Forelimb muscle (tissue), 1 donor: ENCODE measurements around the gene TRPC4AP. TPM values are rescaled to one million over a fixed set of nuclear protein-coding genes. Genes with fewer than 3 reads are reported as not detected.
"Not testable (repeated sequence)": the region's sequence is repeated elsewhere in the genome, so short reads cannot be mapped to it uniquely, and the experiment has no call there.

Experiments
- DNase-seq: peaks from one replicate; pipeline ENCODE4 v3.0.0-alpha.2; 2013; ENCODE audit warnings: low read depth
- polyA plus RNA-seq: library from polyadenylated mRNA; unstranded; fragments of 120-200 nt; gene quantifications from one replicate; pipeline ENCODE4 v1.2.1, GENCODE V29; 2013; ENCODE audit not compliant: insufficient read length

The TRPC4AP gene
- polyA plus RNA-seq, 1 donor, result 52.6 TPM

GRCh38 chr20:35055445-35056276 lies 36.9 kb downstream of the TRPC4AP start:
- DNase-seq, result no peak

GRCh38 chr20:35054814-35055213 lies 37.8 kb downstream of the TRPC4AP start:
- no peak for DNase-seq

GRCh38 chr20:35052616-35053015 lies 40.0 kb downstream of the TRPC4AP start:
- DNase-seq, result not testable (repeated sequence)

GRCh38 chr20:35049776-35050352 lies 42.7 kb downstream of the TRPC4AP start:
- DNase-seq, result no peak

GRCh38 chr20:35048739-35049138 lies 43.9 kb downstream of the TRPC4AP start:
- DNase-seq, result no peak

GRCh38 chr20:35042268-35042667 lies 50.3 kb downstream of the TRPC4AP start:
- DNase-seq, result no peak

- DNase-seq, result no peak
Measured at GRCh38 chr20:35040646-35041045, 52.0 kb downstream of the TRPC4AP start.

GRCh38 chr20:35039846-35040489 lies 52.6 kb downstream of the TRPC4AP start:
- DNase-seq, result no peak

- no peak for DNase-seq
Measured at GRCh38 chr20:35039146-35039545, 53.5 kb downstream of the TRPC4AP start.

GRCh38 chr20:35034145-35034544 lies 58.5 kb downstream of the TRPC4AP start:
- no peak for DNase-seq

- no peak for DNase-seq
Measured at GRCh38 chr20:35030136-35030535, 62.5 kb downstream of the TRPC4AP start.

GRCh38 chr20:35027301-35027700 lies 65.3 kb downstream of the TRPC4AP start:
- no peak for DNase-seq

- DNase-seq, result no peak
Measured at GRCh38 chr20:35025116-35025515, 67.5 kb downstream of the TRPC4AP start.

- DNase-seq, result no peak
Measured at GRCh38 chr20:35023624-35024023, 69.0 kb downstream of the TRPC4AP start.

GRCh38 chr20:35021831-35022230 lies 70.8 kb downstream of the TRPC4AP start:
- DNase-seq, result no peak

GRCh38 chr20:35021063-35021462 lies 71.5 kb downstream of the TRPC4AP start:
- DNase-seq, result no peak

- no peak for DNase-seq
Measured at GRCh38 chr20:35020108-35020928, 72.3 kb downstream of the TRPC4AP start.

GRCh38 chr20:35018590-35019371 lies 73.8 kb downstream of the TRPC4AP start:
- DNase-seq, result no peak

- DNase-seq, result no peak
Measured at GRCh38 chr20:35017099-35017835, 75.3 kb downstream of the TRPC4AP start.

GRCh38 chr20:35015863-35016193 lies 76.8 kb downstream of the TRPC4AP start:
- DNase-seq, result no peak

GRCh38 chr20:35014537-35014936 lies 78.1 kb downstream of the TRPC4AP start:
- no peak for DNase-seq
